AG08395 (cell line): ENCODE results near the gene BANF2.
A peak's percentile ranks its signal among the peaks of the same experiment; 100 is the strongest.

Source experiments
- DNase-seq: peaks from one replicate; pipeline ENCODE4 v3.0.0; 2012; ENCODE audit warnings: mixed read lengths, low spot score

The BANF2 gene

GRCh38 chr20:17735959-17736621, 36.3 kb downstream of the BANF2 start:
- DNase-seq: no peak

DNA sequence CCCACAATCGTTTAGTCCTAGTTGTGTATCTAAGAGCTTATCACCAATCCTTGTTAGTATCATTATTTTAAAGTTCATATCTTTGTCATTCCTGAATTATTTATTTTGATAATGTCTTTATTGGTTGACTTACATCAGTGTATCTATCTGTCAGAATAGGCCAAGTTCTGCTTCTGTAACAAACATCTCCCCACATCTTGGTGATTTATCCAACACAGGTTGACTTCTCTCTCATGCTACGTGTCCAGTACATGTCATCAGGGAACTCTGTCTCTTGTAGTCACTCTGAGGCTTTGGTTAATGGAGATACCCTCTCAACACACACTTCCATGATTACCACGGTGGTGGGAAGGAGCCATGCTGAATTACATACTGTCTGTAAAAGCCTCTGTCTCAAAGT, 38.4 kb downstream of the BANF2 start:
- no peak for DNase-seq

DNA sequence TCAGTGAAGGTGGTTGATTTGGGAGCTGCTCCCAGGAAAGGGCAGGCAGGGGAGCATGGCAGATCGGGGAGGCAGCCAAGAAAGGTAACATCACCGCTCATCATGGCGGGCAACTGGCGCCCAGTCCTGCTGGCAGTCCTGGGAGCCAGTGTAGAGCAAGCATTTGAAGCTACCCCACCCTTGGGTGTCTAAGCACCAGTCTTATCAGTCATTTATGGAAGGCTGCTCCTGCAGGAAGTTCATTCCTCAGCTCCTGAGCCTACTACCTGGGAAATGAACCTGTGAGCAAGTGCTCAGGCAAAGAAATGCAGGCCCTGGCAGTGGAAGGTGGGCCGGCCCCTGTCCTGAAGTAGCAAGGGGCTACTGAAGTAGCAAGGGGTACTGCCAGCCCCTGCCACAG, 41.5 kb downstream of the BANF2 start:
- DNase-seq: no peak

- DNase-seq: no peak
Measured at GRCh38 chr20:17742731-17743130, 43.0 kb downstream of the BANF2 start.

- DNase-seq: no peak
Measured at GRCh38 chr20:17743677-17744076, 43.9 kb downstream of the BANF2 start.

DNA sequence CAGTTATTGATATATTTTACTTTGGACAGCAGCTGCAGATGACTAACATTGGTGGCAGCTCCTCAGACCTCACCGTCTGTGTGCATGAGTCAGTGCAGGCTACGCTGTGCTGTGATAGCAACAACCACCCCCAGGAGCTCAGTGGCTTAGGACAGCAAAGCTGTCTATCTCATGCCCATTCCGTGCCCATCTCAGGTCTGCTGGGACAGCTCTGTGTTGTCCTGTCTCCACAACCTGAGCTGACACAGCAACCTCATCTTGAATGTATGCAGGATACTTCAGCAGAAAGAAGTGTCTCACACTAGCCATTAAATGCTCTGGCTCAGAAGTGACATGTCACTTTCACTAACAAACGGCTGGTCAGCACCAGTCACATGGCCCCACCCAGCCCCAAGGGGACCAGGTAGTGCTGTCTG, 47.7 kb downstream of the BANF2 start:
- peak; percentile 94 for DNase-seq

DNA sequence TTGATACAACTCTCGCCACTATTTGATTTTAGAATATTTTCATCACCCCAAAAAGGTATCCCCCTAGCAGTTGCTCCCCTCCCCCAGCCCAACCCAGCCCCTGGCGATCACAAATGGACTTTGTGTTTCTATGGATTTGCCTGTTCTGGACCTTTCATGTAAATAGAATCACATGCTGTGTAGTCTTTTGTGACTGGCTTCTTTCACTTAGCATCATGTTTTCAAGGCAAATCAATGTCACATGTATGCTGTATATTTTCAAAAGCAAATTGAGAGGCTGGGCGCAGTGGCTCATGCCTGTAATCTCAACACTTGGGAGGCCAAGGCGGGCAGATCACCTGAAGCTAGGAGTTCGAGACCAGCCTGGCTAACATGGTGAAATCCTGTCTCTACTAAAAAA, 48.5 kb downstream of the BANF2 start:
- DNase-seq: no peak

DNA sequence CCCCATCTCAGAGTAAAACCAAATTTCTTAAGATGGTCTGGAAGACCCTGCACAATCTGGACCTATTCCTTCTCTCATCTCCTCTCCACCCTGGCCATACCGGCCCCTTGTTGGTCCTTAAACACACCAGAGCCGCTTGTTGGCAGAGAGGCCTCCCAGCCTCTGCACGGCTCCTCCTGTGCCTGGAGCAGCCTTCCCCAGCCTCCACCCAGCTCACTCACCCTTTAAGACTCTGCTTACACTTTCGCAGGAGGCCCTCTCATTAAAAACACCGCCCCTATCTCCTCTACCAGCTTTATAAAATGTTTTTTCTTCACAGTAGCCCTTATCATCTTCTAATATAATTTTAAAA, 49.8 kb downstream of the BANF2 start:
- DNase-seq: no peak

DNA sequence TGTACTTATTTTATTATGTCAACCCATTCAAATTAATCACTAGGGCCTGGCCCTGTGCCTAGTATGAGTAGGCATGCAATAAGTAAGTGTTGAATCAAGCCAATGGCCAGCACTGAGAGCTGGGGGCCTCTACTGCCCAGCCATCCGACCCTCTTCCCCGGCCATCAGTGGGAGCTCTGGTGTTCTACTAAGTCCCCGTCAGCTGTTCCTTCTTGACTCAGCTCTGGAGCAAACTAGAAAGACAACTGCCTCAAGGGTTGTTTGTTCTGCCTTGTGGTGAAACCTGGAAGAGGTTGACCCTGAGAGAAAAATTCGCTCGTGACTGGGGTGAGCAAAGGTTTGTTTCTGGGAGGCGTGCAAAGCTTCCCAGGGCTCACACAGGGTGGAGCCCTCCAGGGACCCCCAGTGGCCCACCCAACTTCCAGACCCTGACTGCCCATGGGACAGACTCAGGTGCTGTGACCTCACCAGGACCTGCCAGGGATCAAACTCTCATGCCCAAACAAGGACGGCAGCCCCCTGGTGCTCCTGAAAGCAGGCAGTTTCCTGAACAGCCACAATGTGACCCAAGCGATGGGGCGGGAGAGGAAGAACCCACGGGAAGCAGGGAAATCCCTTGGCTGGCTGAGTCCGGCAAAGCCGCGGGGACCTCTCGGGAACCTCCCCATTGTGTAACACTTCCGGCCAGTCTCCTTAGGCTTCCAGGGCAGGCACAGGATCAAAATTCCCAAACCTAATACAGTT, 50.4 kb downstream of the BANF2 start:
- peak; percentile 44 for DNase-seq

DNA sequence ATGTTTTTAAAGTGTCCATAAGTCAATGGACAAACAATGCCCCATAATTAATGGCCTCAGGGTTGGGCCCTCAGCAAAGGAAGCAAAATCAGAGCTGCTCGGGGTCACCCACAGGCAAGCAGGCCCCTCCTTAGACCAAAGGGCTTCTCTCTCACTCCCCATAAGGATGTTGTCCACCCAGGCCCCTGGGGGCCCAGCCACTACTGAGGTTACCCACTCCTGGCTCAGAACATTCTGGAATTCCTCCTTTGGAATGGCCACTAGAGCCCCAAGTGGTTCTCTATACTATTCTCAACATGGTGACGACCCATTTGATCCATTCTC, 50.9 kb downstream of the BANF2 start:
- DNase-seq: no peak

GRCh38 chr20:17751640-17752039, 51.9 kb downstream of the BANF2 start:
- no peak for DNase-seq

DNA sequence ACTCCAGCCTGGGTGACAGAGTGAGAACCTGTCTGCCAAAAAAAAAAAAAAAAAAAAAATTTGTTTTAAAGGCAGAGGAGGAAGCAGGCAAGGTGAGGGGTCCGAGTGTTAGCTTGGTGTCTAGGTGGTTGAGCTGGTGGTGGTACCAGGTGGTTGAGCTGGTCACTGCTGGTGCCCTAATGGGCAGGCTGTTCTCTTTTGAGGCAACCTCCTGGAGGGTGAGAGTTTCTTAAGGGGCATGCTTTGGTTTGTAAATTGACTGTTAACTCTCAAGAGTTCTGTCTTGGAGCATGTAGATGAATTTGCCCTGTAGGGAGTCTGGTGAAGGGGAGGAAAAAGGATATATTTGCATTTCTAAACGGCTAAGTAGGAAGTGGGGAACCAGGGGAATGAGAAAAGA, 52.7 kb downstream of the BANF2 start:
- DNase-seq: no peak

- no peak for DNase-seq
Measured at GRCh38 chr20:17753516-17753915, 53.8 kb downstream of the BANF2 start.

GRCh38 chr20:17756529-17756928, 56.8 kb downstream of the BANF2 start:
- DNase-seq: no peak

DNA sequence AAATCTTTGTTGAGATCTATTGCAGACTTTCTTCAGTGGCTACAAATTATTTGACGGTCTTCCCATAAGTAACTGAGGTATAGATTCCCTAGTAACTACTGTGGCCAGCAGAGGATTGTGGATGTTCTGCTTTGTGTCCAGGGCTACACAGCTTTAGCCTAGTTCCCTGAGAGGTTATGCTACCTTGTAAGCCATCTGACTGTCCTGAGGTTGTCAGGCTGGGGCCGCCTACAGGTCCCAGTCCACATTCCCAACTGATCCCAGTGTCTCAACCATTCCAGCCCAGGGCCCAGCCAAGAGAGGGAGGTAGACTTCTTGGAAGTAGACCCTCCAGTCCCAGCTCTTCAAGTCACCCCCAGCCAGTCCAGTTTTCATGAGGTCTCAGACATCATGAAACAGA, 57.7 kb downstream of the BANF2 start:
- no peak for DNase-seq

DNA sequence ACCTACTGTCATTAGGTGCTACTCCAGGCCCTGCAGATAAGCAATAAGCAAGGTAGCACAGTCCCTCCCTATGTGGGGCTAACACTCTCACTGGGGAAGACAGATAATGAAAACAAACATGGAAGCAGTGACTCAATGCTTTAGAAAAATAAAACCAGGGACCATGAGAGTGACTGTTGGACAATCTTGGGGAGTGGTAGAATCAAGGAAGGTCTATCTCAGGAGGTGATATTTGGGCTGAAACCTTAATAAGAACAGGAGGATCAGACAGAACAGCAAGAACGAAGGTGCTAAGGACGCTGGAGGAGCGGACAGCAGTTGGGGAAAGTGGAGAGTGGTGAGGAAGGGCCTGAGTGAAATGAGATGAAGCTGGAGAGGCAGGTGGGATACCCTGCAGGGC, 58.2 kb downstream of the BANF2 start:
- DNase-seq: no peak

DNA sequence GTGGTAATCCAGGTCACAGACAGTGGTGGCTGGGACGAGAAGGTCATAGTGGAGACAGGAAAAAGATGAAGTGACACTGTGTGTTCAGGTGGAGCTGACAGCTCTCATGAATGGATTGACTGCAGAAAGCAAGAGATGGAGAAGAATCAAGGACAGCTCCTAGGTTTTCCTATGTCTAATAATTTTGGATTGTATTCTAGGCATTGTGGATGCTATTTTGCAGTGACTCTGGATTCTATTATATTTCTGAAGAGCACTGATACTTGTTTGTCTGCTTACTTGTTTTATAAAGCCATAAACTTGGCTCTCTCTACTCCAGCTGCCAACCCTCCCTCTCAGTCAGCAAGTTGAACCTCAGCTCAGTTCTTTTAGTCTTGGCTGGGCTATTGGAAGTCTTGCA, 58.7 kb downstream of the BANF2 start:
- no peak for DNase-seq

GRCh38 chr20:17759449-17759848, 59.7 kb downstream of the BANF2 start:
- DNase-seq: no peak

- peak; percentile 28 for DNase-seq
Measured at GRCh38 chr20:17761604-17762003, 61.8 kb downstream of the BANF2 start.

DNA sequence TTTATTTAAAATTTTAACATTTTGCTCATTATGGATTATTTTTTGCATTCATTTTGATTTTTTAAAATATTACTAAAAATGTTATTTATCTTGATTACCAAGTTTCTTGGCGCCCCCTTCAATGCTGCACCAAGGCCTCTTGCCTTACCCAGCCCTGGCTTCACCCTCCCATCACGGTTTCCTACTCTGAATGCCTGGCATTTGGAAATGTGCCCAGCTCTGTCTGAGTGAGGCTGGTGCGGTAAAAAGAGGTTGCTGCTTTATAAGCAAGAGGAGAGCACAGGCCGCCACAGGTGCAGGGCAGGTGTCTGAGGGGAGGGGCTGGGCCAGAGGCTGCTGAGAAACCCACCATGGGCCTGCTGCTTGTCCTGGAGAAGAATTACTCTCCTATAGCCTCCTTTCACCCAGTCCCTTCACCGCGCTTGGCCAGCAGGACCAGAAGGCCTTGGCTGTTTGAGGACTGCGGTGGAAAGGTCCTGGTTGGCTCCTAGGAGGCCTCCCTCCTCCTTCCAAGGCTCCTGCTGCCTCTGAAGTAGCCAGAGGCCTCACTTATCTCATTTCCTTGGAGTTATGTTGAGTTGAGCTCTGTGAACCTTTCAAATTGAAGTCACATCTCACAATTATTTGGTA, 62.6 kb downstream of the BANF2 start:
- no peak for DNase-seq

DNA sequence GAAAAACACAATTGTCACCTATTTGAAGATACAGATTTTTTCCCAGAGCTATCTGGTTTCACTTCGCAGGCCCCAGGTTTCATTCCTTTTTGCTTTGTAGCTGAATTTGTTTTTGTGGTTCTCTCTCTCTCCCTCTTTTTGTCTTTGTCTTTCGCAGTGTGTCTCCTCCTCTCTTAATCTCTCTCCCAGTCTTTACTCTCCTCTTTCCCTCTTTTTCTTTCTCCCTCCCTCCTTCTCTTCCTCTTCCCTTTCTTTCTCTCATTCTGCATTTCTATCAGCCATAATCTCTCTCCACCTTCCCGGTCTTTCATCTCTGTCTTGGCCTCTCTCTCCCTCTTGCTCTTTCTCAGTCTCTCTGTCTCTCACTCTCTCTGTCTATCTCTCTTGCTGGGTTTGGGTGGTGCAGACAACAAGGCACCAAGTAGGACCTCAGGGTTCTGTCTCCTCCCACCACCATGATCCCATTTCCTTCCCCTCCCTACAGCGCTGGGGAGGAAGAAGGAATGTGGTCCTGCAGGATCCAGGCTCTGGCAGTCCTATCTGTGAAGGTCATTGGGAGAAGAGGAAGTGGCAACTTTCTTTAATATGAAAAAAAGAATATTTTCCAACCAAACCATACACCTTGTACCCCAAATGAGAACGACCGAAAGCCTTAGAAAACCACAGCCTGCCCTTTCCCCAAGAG, 63.2 kb downstream of the BANF2 start:
- DNase-seq: no peak

DNA sequence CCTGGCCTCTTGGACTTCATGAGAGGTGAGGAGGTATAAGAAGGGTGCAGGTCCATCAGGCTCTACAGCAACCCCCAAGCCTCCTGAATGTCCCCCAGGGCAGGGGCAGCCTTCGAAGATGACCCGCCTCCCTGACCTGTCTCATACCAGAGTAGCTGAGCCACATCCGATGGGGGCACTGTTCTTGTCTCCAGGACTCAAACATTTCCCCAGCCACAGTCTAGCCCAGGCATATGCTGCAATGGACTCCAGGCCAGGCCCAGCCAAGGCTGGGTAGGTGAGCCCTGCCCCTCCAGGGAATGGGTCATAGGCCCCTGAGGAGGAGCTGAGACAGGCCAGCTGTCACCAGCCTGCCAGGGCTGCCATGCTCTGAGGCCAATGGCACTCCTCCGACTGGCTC, 65.3 kb downstream of the BANF2 start:
- no peak for DNase-seq

GRCh38 chr20:17765584-17765983, 65.8 kb downstream of the BANF2 start:
- DNase-seq: no peak
